HG03095 (cell line): ENCODE measurements around the gene SLC34A1.
A peak's percentile ranks its signal among the peaks of the same experiment; 100 is the strongest.

Experiments used
- ATAC-seq: cut with Tn5 transposase; IDR thresholded peaks from one replicate; pipeline ENCODE4 v1.9.1; 2021; ENCODE audit warnings: moderate library complexity; ENCODE audit not compliant: unreplicated experiment

SLC34A1 gene

DNA sequence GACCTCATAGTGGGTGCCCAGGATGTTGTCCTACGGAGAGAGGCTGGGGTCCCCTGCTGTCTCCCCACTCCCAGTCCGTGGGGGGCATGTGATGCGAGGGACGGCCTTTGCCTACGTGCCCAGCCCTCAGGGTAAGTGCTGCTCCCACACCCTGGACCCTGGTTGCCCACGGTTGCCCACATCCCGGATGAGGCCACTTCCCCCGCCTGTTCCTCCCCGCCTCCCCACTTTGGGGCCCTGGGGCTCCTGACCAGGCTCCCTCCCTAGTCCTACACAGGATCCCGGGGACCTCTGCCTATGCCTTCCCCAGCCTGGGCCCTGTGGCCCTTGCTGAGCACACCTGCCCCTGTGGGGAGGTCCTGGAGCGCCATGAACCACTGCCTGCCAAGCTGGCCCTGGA lies 1.5 kb downstream of the SLC34A1 start:
- no peak for ATAC-seq

- no peak for ATAC-seq
Measured at GRCh38 chr5:177386542-177386941, 2.3 kb downstream of the SLC34A1 start.

GRCh38 chr5:177387405-177387804 lies 3.2 kb downstream of the SLC34A1 start:
- ATAC-seq, result no peak

- no peak for ATAC-seq
Measured at GRCh38 chr5:177388521-177389052, 4.4 kb downstream of the SLC34A1 start.

- ATAC-seq, result peak; percentile 46
Measured at GRCh38 chr5:177389241-177390169, 5.3 kb downstream of the SLC34A1 start.

DNA sequence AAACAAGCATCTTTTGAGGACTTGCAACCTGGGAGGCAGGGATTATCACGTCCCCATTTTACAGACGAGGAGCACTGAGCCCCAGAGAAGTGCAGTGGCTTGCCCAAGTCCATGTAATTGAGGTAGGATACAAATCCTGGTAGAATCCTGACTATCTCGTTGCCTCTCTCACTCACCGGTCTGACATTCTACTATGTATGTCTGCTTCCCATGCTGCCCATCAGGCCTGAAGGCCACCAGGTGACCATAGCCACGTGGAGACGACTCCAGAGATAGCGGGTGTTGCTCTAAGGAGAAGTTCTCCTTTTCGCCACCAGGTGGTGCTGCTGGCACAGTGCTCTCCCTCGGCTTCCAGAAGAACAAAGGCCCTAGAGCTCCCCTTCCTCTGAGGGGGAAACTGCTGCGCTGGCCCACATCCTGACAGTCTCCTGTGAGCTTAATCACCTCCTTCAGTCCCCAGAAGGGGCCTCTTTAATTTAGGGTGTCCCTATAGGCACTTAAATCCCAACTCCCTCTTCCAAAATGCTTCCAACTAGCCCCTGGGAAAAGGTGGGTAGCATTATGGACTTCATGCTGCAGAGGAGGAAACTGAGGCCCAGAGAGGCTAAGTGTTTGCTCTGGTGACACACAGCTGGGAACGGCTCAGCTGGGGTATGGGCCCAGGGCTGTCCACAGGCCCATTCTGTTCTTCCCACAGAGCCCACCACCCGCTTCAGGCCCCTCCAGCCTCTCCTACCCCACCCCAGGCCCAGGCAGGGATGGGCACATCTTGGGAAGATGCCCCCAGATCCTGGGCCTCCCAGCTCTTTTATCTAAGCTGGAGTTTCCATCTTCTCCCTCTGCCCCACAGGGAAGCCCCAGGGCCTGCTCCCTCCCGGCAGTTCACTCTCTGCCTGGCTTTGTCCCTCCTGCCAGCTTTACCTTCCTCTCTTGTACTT lies 6.4 kb downstream of the SLC34A1 start:
- peak; percentile 52 for ATAC-seq

DNA sequence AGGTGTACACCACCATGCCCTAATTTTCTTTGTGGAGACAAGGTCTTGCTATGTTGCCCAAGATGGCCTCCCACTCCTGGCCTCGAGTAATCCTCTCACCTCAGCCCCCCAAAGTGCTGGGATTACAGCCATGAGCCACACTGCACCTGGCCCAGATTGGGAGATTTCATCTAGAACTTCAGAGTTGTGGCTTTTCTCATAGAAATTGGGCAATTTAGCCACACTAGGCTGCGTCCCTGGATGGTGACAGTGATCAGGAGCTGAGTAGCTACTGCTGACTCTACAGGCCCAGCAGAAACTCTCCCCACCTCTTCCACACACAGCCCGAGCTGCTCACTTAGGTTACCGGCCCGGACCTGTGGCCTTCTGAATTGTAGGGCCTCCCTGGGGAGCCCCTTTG lies 8.5 kb downstream of the SLC34A1 start:
- ATAC-seq, result no peak

GRCh38 chr5:177393206-177393765 lies 9.1 kb downstream of the SLC34A1 start:
- ATAC-seq, result no peak

DNA sequence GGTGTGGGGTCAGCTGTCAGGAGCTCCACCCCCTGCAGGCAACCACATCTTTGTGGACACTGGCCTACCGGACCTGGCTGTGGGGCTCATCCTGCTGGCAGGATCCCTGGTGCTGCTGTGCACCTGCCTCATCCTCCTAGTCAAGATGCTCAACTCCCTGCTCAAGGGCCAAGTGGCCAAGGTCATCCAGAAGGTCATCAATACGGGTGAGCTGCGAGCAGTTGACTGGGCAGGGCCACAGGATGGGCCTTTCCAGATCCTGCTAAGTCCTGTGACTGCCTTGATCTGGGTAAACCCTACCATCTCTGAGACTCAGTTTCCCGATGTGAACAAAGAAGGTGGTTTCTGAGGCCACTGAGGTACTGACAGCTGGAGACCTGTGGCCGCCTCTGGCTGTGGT lies 9.8 kb downstream of the SLC34A1 start:
- no peak for ATAC-seq

DNA sequence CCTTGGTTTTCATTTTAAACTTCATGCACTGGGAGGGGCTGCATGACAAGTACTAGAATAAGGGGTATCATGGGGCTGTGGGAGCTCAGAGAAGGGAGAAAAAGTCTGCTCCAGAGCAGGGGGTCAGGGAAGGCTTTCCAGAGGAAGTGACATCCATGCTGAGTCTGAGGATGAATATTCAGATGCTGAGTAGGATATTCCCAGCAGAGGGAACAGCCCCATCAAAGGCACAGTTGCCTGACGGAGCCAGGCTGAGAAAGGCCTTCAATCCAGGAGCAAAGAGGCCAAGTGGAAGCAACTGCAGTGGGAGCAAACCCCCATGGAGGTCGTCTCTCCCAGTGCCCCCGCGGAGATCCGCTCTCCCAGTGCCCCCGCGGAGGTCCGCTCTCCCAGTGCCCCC lies 11.8 kb downstream of the SLC34A1 start:
- no peak for ATAC-seq

GRCh38 chr5:177396807-177397206 lies 12.6 kb downstream of the SLC34A1 start:
- ATAC-seq, result no peak

DNA sequence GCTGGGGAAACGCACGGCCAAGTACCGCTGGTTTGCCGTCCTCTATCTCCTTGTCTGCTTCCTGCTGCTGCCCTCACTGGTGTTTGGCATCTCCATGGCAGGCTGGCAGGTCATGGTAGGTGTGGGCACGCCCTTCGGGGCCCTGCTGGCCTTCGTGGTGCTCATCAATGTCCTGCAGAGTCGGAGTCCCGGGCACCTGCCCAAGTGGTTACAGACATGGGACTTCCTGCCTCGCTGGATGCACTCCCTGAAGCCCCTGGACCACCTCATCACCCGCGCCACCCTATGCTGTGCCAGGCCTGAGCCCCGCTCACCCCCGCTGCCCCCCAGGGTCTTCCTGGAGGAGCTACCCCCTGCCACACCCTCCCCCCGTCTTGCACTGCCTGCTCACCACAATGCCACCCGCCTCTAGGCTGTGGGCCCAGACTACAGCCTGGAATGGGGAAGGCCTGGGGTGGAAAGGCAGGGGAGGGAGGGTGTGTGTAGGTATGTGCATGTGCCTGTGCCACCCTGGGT lies 13.7 kb downstream of the SLC34A1 start:
- no peak for ATAC-seq

DNA sequence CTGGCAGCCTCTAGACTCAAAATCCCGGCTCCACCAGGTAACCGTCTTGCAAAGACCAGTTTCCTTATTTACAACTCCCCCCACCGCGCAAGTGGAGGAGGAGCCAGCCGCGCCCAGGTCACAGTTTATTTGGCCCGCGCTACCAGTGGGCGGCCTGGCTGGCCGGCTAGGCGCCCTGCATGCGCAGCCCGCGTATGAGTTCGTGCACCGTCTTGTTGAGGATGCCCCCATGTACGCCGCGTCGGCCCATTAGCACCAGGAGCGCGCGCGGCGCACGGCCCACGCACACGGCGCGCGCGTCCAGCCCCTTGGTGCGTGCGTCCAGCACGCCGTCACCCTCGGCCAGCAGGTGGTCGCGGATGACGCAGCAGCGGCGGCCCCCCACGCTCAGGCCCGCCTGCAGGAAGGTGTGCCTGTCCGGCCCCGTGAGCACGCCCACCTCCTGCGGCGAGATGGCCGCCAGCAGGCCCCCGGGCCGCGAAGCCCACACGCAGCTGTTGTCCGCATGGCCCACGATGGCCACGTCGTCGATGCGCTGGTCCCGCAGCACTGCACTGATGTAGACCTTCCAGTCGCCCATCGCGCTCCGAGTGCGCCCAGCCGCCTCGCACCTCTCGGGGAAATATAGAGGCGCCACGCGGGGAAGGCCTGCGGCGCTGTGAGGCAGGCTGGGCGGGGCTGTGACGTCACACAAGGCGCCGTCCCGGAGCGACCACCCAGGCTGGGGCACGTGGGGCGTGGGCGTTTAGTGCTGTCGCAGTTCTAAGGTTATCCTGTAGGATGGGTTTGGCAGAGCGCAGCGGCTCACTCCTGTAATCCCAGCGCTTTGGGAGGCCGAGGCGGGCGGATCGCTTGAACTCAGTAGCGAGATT lies 16.0 kb downstream of the SLC34A1 start, which contains the start of gene PFN3:
Gene PFN3, minus strand, starts transcription at position 665 of the 872 bp plus-strand sequence. Its CDS starts 85 bp downstream, at position 580.
- no peak for ATAC-seq

GRCh38 chr5:177402271-177403043 lies 18.2 kb downstream of the SLC34A1 start:
- no peak for ATAC-seq

DNA sequence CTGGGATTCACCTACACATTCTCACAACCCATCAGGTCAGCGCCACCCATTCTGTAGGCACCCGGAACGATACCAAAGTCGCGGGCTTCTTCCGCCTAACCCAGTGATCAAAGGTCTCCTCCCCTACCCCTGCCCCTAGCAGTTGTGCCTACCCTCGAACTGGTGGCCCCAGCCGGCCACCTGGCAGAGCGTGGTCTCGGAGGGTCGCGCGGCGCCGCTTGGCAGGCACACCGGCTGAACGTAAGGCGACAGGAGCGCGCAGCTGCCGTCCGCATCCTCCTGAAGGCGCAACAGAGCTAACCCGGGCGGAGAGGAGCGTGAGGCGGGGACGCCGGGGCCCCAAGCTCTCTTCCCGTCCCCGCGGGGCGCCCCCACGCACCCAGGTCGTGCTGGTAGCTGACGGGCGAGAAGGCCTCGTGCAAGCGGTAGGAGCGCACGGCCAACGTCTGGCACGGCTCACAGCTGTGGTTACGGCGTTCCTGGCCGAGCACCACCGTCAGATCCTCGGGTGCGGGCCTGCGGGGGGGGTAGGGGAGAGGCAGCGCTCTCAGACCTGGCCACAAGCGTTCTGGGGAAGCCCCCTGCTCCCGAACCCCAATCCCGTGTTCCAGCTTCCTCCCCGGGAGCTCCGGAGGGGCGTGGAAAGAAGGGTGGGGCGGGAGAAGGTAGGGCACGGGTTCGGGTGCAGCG lies 19.0 kb downstream of the SLC34A1 start:
- peak; percentile 19 for ATAC-seq

GRCh38 chr5:177403792-177404640 lies 19.8 kb downstream of the SLC34A1 start:
- ATAC-seq, result peak; percentile 74

- ATAC-seq, result no peak
Measured at GRCh38 chr5:177404641-177405179, 20.5 kb downstream of the SLC34A1 start.
